HT-29 (cell line): ENCODE data around the gene PTGES. TPM values are rescaled to one million over a fixed set of nuclear protein-coding genes. Genes with fewer than 3 reads are reported as not detected.
A peak's percentile ranks its signal among the peaks of the same experiment; 100 is the strongest.
"Not testable (repeated sequence)": the region's sequence is repeated elsewhere in the genome, so short reads cannot be mapped to it uniquely, and the experiment has no call there.

Source experiments
- DNase-seq: peaks from one replicate; pipeline ENCODE4 v3.0.0-alpha.2; 2015; ENCODE audit warnings: low spot score
- total RNA-seq: library from RNA; depleted of rRNA; stranded (reverse); fragments of >200 nt; shearing (Covaris generic); gene quantifications from 2 replicates; pipeline ENCODE4 v1.2.3, GENCODE V29; 2014; rRNA removed

The PTGES gene, protein sequence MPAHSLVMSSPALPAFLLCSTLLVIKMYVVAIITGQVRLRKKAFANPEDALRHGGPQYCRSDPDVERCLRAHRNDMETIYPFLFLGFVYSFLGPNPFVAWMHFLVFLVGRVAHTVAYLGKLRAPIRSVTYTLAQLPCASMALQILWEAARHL
- total RNA-seq = 0.41 and 0.94 TPM in 2 replicates

DNA sequence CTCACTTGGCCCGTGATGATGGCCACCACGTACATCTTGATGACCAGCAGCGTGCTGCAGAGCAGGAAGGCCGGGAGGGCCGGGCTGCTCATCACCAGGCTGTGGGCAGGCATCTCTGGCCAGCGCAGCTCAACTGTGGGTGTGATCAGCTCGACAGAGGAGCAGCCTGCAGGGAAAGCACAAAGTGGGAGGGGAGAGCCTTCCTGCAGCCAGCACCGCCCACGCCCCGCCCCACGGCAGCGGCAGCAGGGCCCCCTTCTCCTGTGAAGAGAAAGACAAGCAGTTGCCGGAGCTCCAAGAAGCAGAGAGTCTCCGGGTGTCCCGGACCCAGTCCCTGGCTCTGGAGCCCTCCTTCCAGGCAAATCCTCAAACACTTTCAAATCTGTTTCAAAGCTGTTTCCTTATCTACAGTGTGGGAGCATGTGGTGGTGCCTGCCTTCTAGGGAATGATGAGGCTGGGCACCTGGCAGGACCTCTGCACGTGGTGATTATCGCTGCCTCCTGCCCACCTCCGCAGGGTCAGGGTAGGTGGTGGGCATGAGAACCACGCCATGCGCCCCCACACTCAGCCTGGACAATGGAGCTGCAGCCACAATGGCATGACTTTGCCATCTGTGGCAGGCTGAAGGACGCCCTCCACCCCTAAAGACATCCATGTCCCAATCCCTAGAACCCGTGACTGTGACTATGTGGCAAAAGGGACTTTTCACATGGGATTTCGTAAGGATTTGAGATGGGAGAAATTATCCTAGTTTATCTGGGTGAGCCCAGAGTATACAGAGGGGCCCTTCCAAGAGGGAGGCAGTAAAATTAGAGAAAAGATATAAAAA is at the start of gene PTGES:
Gene PTGES (minus strand): TSS at position 143 of the 830 bp plus-strand sequence. CDS start 30 bp downstream, at position 113.
- DNase-seq = peak; percentile 29

DNA sequence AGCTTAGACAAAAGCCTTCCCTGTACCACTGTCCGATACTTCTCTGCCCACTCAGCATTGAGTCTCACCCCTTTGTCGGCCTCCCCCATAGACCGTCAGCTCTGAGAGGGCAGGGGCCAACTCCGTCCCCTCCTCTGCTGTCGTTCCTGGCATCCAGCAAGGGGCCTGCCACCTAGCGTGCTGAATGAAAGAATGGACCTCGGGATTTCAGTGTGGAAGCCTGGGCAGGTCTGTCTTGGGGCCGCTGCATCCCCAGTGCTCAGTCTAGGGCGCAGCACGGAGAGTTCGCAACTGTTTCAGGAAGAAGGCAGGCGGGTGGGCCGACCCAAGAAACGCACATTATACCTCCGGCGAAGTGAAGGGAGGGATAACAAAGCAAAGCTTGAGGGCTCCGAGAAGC is 48.7 kb upstream of the PTGES start:
- no peak for DNase-seq

DNA sequence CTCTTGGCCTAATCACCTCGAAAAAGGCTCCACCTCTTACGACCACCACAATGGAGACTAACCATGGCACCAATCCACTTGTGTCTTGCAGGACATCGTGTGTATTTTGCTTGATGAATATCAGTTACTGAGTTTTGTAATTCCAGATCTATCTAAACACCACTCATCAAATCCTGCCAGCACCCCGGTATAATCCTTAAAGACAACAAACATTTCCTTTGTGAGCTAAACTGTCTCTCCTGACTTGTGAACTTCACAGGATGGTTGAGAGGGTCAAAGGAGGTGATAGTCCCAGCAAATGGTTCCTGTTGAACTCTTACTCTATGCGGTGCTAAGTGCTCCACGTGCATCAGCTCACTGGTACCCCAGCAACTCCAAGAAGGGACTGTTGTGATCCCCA is 46.1 kb upstream of the PTGES start:
- no peak for DNase-seq

DNA sequence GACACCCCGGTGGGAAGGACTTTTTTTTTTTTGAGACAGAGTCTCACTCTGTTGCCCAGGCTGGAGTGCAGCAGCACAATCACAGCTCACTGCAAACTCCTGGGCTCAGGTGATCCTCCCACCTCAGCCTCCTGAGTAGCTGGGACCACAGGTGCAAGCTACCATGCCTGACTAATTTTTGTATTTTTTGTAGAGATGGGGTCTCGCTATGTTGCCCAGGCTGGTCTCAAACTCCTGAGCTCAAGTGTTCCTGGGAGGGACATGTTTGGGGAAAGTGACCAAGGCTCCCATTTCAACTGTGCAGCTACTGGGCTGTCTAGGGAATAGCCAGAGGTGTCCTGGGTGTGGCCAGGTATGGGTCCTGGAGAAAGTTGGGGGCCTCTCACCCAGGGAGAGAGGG is 43.2 kb upstream of the PTGES start:
- not testable (repeated sequence) for DNase-seq

DNA sequence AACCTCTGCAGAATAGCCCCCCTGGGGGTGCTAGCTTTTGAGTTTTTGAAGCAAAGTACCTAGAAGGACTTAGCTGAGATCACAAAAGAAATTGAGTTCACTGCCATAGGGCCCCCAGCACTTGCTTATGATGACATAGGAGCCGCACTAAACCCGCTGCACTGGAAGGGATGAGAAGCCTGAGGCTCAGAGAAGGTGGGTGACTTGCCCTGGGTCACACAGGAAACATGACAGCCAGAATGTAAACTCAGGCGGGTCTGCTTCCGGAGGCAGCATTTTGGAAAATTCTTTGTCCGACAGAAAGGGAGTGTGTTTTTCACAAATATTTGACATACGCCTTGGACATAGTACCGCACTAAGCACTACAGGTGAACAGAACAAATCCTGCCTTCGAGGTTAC is 41.7 kb upstream of the PTGES start:
- DNase-seq = no peak

DNA sequence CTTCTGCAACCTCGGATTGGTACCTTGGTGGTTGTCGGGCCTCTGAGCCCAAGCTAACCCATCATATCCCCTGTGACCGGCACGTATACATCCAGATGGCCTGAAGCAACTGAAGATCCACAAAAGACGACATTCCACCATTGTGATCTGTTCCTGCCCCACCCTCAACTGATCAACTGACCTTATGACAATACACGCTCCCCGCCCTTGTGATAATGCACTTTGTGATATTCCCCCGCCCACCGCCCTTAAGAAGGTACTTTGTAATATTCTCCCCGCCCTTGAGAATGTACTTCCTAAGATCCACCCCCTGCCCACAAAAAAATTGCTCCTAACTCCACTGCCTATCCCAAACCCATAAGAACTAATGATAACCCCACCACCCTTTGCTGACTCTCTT is 33.6 kb upstream of the PTGES start:
- no peak for DNase-seq

DNA sequence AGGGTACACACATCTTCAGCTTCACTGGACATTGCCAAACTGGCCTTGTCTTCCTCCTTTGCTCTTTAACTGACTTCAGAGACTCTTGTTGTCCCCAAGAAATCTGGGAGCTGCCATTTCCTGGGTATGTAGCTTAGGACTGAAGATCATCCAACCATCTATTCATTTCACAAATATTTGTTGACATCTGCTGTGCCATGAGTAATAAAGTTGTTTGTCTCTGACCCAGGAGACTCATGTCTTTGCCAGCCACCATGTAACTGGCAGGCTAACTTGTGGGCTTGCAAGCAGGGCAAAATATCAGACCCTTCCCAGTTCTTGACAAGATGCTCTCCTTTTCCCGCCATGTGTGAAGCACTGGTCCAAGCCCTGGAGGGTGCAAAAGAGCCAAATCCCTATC is 33.0 kb upstream of the PTGES start:
- DNase-seq = no peak

DNA sequence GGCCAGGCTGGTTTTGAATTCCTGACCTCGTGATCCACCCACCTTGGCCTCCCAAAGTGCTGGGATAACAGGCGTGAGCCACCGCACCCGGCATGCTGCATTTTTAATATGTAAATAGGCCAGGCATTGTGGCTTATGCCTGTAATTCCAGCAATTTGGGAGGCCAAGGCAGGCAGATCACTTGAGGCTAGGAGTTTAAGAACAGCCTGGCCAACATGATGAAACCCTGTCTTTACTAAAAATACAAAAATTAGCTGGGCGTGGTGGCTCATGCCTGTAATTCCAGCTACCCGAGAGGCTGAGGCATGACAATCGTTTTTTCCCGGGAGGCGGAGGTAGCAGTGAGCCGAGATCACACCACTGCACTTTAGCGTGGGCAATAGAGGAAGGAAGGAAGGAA is 32.1 kb upstream of the PTGES start:
- not testable (repeated sequence) for DNase-seq

DNA sequence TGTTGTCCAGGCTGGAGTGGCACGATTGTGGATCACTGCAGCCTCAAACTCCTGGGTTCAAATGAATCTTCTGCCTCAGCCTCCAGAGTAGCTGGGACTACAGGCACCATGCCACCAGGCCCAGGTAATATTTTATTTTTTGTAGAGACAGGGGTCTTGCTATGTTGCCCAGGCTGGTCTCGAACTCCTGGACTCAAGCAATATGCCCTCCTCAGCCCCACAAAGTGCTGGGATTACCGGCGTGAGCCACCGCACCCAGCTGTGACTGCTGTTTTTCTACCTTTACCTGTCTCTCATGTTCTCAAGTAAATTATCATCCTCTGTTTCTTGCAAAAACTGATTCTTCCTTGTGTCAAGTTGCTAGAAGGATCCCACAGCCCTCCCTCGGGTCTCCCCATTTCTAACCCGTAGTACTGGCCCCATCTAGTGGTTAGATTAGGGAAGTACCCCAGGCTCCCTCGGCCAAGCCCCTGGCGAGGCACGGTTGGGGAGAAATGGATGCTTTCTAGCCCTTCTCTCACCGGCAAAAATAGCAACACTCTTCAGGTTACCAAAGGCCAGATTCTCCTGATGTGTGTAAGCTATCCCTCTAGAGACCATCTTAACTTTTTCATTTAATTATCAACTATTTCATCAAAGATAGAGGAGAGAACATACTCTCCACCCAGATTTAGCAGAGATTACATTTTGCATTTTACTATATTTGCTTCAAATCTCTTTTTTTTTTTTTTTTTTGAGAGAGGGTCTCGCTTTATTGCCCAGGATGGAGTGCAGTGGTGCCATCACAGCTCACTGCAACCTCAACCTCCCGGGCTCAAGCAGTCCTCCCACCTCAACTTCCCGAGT is 30.9 kb upstream of the PTGES start:
- DNase-seq = peak; percentile 74

DNA sequence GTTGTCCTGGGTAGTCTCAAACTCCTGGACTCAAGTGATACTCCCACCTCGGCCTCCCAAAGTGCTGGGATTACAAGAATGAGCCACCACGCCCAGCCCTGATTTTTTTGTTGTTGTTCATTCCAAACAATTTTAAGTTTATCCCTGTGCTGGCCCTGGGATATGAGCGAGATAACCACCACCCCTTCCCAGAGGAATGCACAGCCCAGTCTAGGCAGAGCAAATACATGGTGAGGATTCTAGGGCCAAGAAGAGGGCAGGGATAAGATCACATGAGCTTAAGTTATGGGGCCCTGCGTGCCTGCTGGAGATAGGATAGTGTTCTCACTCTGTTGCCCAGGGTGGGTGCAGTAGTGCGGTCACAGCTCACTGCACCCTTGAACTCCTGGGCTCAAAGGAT is 29.1 kb upstream of the PTGES start:
- DNase-seq = no peak

DNA sequence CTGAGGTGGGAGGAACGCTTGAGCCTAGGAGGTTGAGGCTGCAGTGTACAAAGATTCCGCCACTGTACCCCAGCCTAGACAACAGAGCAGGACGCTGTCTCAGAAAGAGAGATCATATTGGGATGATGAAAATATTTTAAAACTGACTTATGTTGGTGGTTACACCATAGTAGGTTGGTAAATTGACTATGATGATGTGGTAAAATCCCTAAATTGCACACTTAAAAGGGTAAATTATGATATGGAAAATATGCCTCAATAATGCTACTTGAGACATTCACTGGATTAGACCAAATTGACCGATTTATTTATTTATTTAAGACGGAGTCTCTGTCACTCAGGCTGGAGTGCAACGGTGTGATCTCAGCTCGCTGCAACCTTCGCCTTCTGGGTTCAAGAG is 28.3 kb upstream of the PTGES start:
- no peak for DNase-seq

DNA sequence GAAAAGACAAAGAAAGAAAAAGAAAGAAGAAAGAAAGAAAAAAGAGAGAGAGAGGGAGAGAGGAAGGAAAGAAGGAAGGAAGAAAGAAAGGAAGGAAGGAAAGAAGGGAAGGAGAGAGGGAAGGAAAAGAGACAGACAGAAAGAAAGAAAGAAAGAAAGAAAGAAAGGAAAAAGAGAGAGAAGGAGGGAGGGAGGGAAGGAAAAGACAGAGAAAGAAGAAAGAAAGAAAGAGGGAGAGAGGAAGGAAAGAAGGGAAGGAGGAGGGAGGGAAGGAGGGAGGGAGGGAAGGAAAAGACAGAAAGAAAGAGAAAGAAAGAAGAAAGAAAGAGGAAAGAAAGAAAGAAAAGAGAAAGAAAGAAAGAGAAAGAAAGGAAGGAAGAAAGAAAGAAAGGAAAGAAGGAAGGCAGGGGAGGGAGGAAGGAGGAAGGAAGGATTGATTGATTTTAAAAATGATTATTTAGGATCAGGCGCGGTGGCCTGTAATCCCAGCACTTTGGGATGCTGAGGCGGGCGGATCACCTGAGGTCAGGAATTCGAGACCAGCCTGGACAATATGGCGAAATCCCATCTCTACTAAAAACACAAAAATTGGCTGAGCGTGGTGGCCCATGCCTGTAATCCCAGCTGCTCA is 26.8 kb upstream of the PTGES start:
- no peak for DNase-seq

DNA sequence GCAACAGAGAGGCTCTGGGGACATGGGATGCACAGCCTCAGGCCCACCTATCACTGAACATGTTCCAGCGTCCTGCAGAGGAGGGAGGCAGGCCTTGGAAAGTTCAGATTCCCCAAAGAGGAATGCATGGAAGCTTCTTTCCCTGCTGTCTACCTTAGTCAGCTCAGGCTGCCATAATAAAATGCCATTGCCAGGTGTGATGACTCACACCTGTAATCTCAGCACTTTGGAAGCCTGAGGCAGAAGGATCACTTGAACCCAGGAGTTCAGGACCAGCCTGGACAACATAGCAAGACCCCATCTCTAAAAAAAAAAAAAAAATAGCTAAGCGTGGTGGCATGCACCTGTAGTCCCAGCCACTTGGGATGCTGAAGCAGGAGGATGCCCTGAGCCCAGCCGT is 25.6 kb upstream of the PTGES start:
- no peak for DNase-seq

DNA sequence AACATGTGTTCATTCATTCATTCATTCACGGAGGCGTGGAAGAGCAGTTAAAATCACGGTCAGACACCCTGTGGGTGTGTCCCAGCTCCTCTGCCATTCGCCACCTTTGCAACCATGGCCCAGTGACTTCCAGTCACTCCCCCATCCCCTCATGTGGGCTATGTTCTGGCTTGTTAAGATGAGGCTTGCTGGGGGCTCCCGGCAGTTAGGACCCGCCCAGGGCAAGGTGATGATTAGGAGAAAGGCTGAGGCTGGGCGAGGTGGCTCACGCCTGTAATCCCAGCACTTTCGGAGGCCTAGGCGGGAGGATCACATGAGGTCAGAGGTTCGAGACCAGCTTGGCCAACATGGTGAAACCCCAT is 24.9 kb upstream of the PTGES start:
- no peak for DNase-seq

DNA sequence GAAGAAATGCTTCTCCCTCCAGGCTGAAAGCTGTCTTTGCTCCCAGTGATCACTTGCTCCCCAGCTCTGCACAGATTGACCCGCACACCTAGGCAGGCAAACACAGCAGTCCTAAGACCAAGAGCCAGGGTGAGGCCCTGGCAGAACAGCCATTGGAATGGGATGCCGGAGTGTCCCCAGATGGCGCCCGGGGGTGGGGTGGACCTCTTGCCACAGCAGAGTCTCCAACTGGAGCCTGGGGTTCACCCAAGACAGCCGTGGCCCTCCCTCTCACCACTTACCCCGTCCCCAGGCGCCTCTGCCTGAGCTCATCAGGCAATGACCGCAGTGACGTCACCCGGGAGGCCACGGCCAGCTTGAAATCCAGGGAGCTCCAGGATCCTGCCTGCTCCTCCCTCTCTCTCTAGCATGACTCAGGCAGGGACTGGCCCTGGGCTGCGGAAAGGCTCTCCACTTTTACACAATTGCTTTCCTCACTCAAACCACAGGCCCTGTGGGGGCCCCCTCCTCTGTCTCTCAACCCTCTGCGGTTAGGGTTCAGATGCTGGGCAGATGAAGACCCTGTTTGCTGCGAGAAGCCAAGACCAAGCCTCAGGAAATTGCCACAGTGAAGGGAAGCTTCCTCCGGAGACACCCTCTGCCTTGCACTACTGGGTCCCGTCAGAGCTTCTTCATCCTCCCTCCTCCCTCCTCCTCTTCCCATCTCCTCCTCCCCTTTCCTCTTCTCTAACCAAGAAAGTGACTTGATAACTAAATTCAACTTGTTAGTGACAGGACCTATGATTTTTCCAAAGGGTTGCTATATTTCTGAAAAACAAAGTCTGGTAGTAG is 24.3 kb upstream of the PTGES start:
- DNase-seq = peak; percentile 73

DNA sequence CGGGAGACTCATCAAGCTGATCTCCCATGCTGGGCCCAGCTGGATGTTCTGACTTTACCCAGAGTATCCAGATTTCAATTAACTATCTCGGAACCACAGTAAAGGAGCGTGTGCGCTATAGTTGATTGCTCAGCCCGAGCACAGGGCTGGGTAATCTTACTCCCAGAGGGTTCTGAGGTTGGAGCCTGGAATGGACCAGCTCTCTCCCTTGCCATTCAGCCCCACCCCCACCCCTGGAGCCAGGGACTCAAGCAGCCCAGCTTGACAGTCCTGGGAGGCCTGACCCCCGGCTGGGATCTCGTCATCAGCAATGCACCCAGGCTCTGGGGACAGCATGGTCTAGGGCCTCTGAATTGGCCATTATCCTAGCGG is 23.7 kb upstream of the PTGES start:
- no peak for DNase-seq

DNA sequence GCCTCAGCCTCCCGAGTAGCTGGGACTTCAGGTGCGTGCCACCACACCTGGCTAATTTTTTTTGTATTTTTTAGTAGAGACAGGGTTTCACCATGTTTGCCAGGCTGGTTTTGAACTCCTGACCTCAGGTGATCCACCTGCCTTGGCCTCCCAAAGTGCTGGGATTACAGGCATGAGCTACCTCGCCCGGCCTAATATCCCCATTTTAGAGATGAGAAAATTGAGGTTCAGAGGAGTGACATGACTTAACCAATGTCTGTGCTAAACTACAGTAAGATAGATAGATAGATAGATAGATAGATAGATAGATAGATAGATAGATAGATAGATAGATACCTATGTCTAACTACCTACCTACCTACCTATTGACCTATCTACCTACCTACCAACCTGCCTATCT is 23.3 kb upstream of the PTGES start:
- not testable (repeated sequence) for DNase-seq

DNA sequence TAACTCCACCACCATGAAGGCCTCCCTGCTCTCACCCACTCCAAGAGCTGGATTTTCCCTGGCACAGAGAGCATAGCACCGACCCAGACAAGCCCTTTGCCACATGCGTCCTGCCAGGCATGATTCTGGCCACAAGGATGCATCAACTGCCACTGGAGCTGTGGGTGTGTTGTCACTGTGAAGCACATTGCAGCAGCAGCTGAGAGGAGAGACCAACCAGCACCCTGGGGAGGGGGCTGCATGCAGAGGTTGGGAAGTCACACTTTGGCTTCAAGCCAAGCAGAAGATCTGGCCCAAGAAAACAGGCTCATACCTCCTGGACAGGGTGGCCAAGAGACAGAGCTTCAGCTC is 22.6 kb upstream of the PTGES start:
- no peak for DNase-seq

DNA sequence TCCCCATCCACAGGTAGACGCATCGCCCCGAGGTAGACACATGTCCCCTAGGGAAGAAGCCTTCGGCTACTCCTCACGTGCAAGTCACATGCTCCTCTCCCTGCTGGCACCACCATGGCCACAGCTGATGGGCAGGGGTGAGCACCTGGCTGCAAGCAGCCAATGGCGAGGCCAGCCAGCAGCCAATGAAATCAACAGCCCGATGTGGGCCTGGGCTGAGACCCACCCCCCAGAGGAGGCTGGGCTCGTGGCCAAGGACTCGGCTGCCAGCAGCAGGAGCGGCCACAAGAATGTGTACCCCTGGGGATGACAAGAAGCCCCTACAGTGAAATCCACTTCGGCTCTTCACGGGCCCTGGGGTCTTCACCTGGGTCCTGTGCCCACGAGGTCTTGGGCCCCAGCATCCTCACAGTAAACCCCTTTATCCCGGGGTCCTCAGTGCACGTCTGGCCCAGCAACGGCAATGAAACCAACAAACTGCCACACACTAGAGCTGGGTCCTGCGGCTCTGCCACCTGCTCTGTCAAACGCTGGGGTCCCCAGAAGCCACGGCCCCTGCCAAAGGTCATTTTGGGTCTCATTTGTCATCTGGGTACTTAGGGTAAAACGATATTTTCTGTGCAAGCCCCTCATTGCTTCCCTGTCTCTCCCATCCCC is 22.1 kb upstream of the PTGES start:
- DNase-seq = no peak

DNA sequence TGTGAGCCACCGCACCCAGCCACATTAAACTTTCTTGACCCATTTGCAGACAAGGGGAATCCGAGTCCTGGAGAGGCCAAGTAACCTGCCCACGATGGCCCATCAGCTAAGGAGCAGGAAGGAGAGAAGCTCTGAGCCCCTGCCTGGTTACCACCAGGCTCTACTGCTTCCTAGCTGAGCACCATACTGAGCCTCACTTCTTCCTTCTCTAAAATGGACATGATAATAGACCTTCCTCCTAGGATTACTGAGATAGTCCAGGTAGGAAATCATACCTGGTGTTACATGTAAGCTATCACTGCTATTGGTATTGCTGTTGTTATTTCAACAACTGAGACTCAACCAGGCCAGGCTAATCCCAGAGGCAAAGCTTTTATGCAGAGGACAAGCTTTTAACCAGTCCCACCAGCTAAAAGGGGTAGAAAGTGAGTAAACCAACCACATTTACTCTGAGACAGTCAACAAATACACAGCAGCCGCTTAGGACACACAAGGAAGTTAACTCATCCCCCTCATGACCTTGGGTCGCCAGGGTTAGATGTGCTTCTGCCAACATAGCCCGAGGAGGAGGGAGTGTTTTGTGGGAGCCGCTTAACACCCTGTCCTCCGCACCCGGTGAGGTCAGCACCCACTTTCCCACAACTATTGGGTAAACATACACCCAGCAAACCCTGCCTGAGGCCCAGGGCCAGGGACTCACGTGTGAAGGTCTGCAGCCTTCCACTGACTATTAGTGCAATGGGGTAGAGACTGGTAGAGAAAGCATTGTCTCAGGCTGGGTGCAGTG is 20.6 kb upstream of the PTGES start:
- DNase-seq = no peak
